ENCODE data around the gene LMBRD2.

DNA sequence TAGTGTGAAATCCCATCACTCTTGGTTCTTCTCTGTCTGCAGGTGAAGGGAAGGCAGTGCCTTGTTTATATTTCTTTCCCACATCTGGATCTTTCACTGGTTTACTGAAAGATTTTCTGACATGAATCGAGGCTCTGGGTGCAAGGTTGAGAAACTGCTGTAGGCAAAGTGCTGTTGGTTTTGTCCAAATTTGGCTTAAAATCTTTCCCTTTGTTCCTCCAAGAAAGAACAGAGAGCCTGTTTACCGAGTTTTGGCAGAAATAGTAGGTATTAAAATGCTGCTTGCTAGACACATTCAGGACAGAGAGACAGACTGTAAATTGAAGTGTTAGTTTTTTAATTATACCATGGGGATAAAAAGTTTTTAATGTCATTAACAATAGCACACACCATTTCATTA, 21.7 kb upstream of the LMBRD2 start:
- TF ChIP-seq ZBTB40 (IDR thresholded peaks at IDR 0.05; ENCODE audit: borderline replicate concordance) (no peak), POLR2A (IDR thresholded peaks at IDR 0.05; ENCODE audit: low read depth, low read length) (no peak), RCOR1 (conservative IDR thresholded peaks at IDR 0.05; ENCODE audit: low read depth, low read length) (no peak), SUPT20H (IDR thresholded peaks at IDR 0.05; ENCODE audit: borderline replicate concordance, control insufficient read depth, low read depth, low read length) (no peak), SREBF1 (IDR thresholded peaks at IDR 0.05; ENCODE audit: low read length) (no peak), EZH2 (IDR thresholded peaks at IDR 0.05; ENCODE audit: borderline replicate concordance, control insufficient read depth, low read depth, low read length) (no peak), ATF2 (IDR thresholded peaks at IDR 0.05; ENCODE audit: low read length) (no peak), NFIC (IDR thresholded peaks at IDR 0.05; ENCODE audit: low read depth, low read length) (no peak), YY1 (IDR thresholded peaks at IDR 0.05; ENCODE audit: low read depth, low read length) (no peak), EP300 (IDR thresholded peaks at IDR 0.05; ENCODE audit: borderline replicate concordance in 1 of 2, control insufficient read depth in 1 of 2, low read depth in 2 of 2, low read length in 2 of 2) (no peak), CTCF (IDR thresholded peaks at IDR 0.05 in 2 of 3, conservative IDR thresholded peaks at IDR 0.05 in 1 of 3; ENCODE audit: control insufficient read depth in 2 of 3, extremely low read depth in 1 of 3, insufficient read depth in 1 of 3, low read depth in 3 of 3, low read length in 3 of 3) (no peak)
- TF ChIP-seq, protein P1, sequence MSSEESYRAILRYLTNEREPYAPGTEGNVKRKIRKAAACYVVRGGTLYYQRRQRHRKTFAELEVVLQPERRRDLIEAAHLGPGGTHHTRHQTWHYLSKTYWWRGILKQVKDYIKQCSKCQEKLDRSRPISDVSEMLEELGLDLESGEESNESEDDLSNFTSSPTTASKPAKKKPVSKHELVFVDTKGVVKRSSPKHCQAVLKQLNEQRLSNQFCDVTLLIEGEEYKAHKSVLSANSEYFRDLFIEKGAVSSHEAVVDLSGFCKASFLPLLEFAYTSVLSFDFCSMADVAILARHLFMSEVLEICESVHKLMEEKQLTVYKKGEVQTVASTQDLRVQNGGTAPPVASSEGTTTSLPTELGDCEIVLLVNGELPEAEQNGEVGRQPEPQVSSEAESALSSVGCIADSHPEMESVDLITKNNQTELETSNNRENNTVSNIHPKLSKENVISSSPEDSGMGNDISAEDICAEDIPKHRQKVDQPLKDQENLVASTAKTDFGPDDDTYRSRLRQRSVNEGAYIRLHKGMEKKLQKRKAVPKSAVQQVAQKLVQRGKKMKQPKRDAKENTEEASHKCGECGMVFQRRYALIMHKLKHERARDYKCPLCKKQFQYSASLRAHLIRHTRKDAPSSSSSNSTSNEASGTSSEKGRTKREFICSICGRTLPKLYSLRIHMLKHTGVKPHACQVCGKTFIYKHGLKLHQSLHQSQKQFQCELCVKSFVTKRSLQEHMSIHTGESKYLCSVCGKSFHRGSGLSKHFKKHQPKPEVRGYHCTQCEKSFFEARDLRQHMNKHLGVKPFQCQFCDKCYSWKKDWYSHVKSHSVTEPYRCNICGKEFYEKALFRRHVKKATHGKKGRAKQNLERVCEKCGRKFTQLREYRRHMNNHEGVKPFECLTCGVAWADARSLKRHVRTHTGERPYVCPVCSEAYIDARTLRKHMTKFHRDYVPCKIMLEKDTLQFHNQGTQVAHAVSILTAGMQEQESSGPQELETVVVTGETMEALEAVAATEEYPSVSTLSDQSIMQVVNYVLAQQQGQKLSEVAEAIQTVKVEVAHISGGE (CRISPR knock-in tag; IDR thresholded peaks at IDR 0.05): no peak
